GM08714 (cell line): ENCODE measurements around the gene NR1D2.
"Not testable (repeated sequence)": the region's sequence is repeated elsewhere in the genome, so short reads cannot be mapped to it uniquely, and the experiment has no call there.

Experiments used
- H3K4me3 ChIP-seq: fragments of 200-500 bp; sonication (Bioruptor generic); 2 replicates; pipeline ENCODE4 v1.5.1; 2014; ENCODE audit warnings: mild to moderate bottlenecking, low read length, inconsistent platforms
- ZNF274 ChIP-seq: IDR thresholded peaks from 2 replicates; pipeline ENCODE4 v1.6.1; 2012; ENCODE audit warnings: mild to moderate bottlenecking, low read depth, low read length

Gene NR1D2

GRCh38 chr3:23944861-23945662 is at the start of gene NR1D2:
Gene NR1D2 (plus strand): TSS chr3:23945286. CDS start chr3:23945579, 293 bp downstream.
- H3K4me3 ChIP-seq, result peak within 1 kb of the TSS; percentile 86
- TF ChIP-seq ZNF274, result no peak

- no peak overlapping the region for H3K4me3 ChIP-seq
- no peak for TF ChIP-seq ZNF274
Measured at GRCh38 chr3:23900744-23901143, 44.3 kb upstream of the NR1D2 start.

- no peak for TF ChIP-seq ZNF274
- H3K4me3 ChIP-seq, result no peak overlapping the region
Measured at GRCh38 chr3:23904545-23904944, 40.5 kb upstream of the NR1D2 start.

GRCh38 chr3:23909341-23909740 is 35.7 kb upstream of the NR1D2 start:
- TF ChIP-seq ZNF274, result no peak
- no peak overlapping the region for H3K4me3 ChIP-seq

- TF ChIP-seq ZNF274, result no peak
Measured at GRCh38 chr3:23911397-23911796, 33.7 kb upstream of the NR1D2 start.

GRCh38 chr3:23912335-23912734 is 32.8 kb upstream of the NR1D2 start:
- H3K4me3 ChIP-seq, result not testable (repeated sequence)

More at GRCh38 chr3:23911397-23911796, 33.7 kb upstream of the NR1D2 start:
- H3K4me3 ChIP-seq, result no peak overlapping the region

- H3K4me3 ChIP-seq, result no peak overlapping the region
- no peak for TF ChIP-seq ZNF274
Measured at GRCh38 chr3:23913182-23913581, 31.9 kb upstream of the NR1D2 start.

- H3K4me3 ChIP-seq, result no peak overlapping the region
- TF ChIP-seq ZNF274, result no peak
Measured at GRCh38 chr3:23913873-23914743, 31.0 kb upstream of the NR1D2 start.

GRCh38 chr3:23915537-23916108 is 29.5 kb upstream of the NR1D2 start:
- H3K4me3 ChIP-seq, result peak overlapping the region; percentile 74
- no peak for TF ChIP-seq ZNF274

- no peak for TF ChIP-seq ZNF274
- H3K4me3 ChIP-seq, result peak overlapping the region; percentile 74
Measured at GRCh38 chr3:23916152-23916885, 28.8 kb upstream of the NR1D2 start.

- H3K4me3 ChIP-seq, result peak within 1 kb of the TSS; percentile 78
- no peak for TF ChIP-seq ZNF274
Measured at GRCh38 chr3:23916886-23917678, 28.0 kb upstream of the NR1D2 start, which contains the start of the genes NKIRAS1 and RPL15. Gene NKIRAS1 (minus strand): TSS chr3:23916990. CDS start chr3:23910904, 6,086 bp downstream. Gene RPL15 (plus strand): TSS chr3:23917132. CDS start chr3:23917860, 728 bp downstream.

- peak overlapping the region; percentile 78 for H3K4me3 ChIP-seq
Measured at GRCh38 chr3:23917679-23918303, 27.3 kb upstream of the NR1D2 start.

- H3K4me3 ChIP-seq, result peak overlapping the region; percentile 78
Measured at GRCh38 chr3:23918331-23918730, 26.8 kb upstream of the NR1D2 start.
